HepG2 (cell line): ENCODE measurements around the gene ECPAS. TPM values are rescaled to one million over a fixed set of nuclear protein-coding genes. Genes with fewer than 3 reads are reported as not detected.
"Not testable (repeated sequence)": the region's sequence is repeated elsewhere in the genome, so short reads cannot be mapped to it uniquely, and the experiment has no call there.

Source experiments
- ATAC-seq: fragments of 200-7000 bp; cut with Tn5 transposase; 3 replicates; pipeline ENCODE4 v1.9.1; 2020; ENCODE audit warnings: mild to moderate bottlenecking, moderate library complexity
- BruUV-seq: library from RNA; stranded (reverse); fragments of 400-500 nt; replicated peaks from 2 replicates; lab custom pipeline; 2021; lab: Mats Ljungman, UMichigan
- CTCF ChIA-PET: fragments of 300-600 bp; formaldehyde crosslinking; extraction: SDS; loops from one replicate; lab custom pipeline; 2021; ENCODE audit warnings: low total read pairs, inconsistent platforms, low intra/inter-chr PET ratio; lab: Yijun Ruan, JAX
- POLR2A ChIA-PET: fragments of 350-600 bp; sonication (Branson Sonifier 250); formaldehyde crosslinking; loops from one replicate; lab custom pipeline; 2020; ENCODE audit warnings: antibody characterized with exemption, inconsistent platforms; lab: Yijun Ruan, JAX
- DNase-seq: peaks from one replicate; pipeline ENCODE4 v3.0.0-alpha.2; 2015; ENCODE audit warnings: low spot score
- FAIRE-seq: peaks from 3 replicates; lab custom pipeline; 2011; peaks lifted over from hg19 to GRCh38; lab: Jason Lieb, UNC
- H2AFZ ChIP-seq: one replicate; pipeline ENCODE4 v1.6.1; 2011; ENCODE audit warnings: low read length, inconsistent platforms
- H3K27ac ChIP-seq: fragments of 300-600 bp; 3 replicates; pipeline ENCODE4 v1.8.0; 2011; ENCODE audit warnings: mixed run types, mild to moderate bottlenecking, mixed read lengths, low read length, inconsistent platforms; ENCODE audit not compliant: insufficient read depth; ENCODE audit errors: extremely low read length
- H3K27me3 ChIP-seq, 2 experiments: fragments of 200-600 bp in 1 of 2; 2 replicates in 1 of 2; 3 replicates in 1 of 2; pipeline versions ENCODE4 v1.6.0 to v1.8.0; 2011; ENCODE audit warnings: low read length in 2 of 2, mild to moderate bottlenecking in 2 of 2, moderate library complexity in 2 of 2, inconsistent platforms in 1 of 2; ENCODE audit not compliant: insufficient read depth in 2 of 2, control insufficient read depth in 1 of 2
- H3K36me3 ChIP-seq, 2 experiments: fragments of 200-600 bp in 1 of 2; replicated peaks in 1 of 2; 2 replicates in 1 of 2; 3 replicates in 1 of 2; pipeline versions ENCODE4 v1.5.1 to v1.8.0; 2011; ENCODE audit warnings: low read length in 2 of 2, inconsistent platforms in 1 of 2; ENCODE audit not compliant: insufficient read depth in 2 of 2, control insufficient read depth in 1 of 2
- H3K4me1 ChIP-seq: 2 replicates; pipeline ENCODE4 v1.5.1; 2012; ENCODE audit warnings: low read length, inconsistent platforms; ENCODE audit not compliant: insufficient read depth
- H3K4me2 ChIP-seq: 2 replicates; pipeline ENCODE4 v1.6.0; 2011; ENCODE audit warnings: low read depth, low read length, inconsistent platforms
- H3K4me3 ChIP-seq, 3 experiments: fragments of 200-600 bp in 1 of 3; sonication (generic), shearing (Covaris generic) in 1 of 3; replicated peaks in 1 of 3; 2 replicates each; pipeline ENCODE4 v1.5.1; 2011 to 2016; ENCODE audit warnings: low read length in 3 of 3, inconsistent platforms in 2 of 3, low read depth in 2 of 3, mild to moderate bottlenecking in 2 of 3, control low read depth in 1 of 3, mixed read lengths in 1 of 3; ENCODE audit not compliant: insufficient read depth in 1 of 3
- H3K79me2 ChIP-seq: one replicate; pipeline ENCODE4 v1.6.1; 2011; ENCODE audit warnings: low read length, inconsistent platforms; ENCODE audit not compliant: insufficient read depth
- H3K9ac ChIP-seq: 2 replicates; pipeline ENCODE4 v1.6.0; 2011; ENCODE audit warnings: mild to moderate bottlenecking, low read depth, low read length, inconsistent platforms; ENCODE audit not compliant: insufficient read depth
- H3K9me3 ChIP-seq: 2 replicates; pipeline ENCODE4 v1.5.1; 2012; ENCODE audit warnings: mild to moderate bottlenecking, low read length
- H4K20me1 ChIP-seq: 2 replicates; pipeline ENCODE4 v1.6.0; 2011; ENCODE audit warnings: inconsistent platforms, mild to moderate bottlenecking, low read length, moderate library complexity; ENCODE audit not compliant: insufficient read depth
- DPF2 ChIP-seq: sonication (generic); formaldehyde crosslinking; IDR thresholded peaks from 2 replicates; pipeline ENCODE4 v1.4.0; 2020; ENCODE audit warnings: mild to moderate bottlenecking, low read depth, missing genetic modification reagents, borderline replicate concordance
- RBM22 ChIP-seq: fragments of 200-400 bp; formaldehyde crosslinking; optimal IDR thresholded peaks from 2 replicates; pipeline ENCODE3; 2017; ENCODE audit warnings: mild to moderate bottlenecking, low read length, moderate library complexity
- WGBS: methylation state at CpG from one replicate; pipeline ENCODE4 v1.1.6; 2017; ENCODE audit warnings: low lambda C conversion rate; 5-methylcytosine and 5-hydroxymethylcytosine counted together
- in situ Hi-C: cut with HindIII; loops from 2 replicates; pipeline ENCODE4 v1.10.0; 2017; ENCODE audit warnings: low pct_unique_long_range_greater_than_20kb; ENCODE audit not compliant: extremely low pct_ligation_motif_present
- intact Hi-C: fragments of 100-400 bp; cut with micrococcal nuclease; formaldehyde crosslinking; loops from one replicate; pipeline ENCODE4 v1.10.0; 2022; ENCODE audit not compliant: unreplicated experiment
- polyA plus RNA-seq, 8 experiments: library from polyadenylated mRNA; depleted of rRNA in 3 of 8; stranded (reverse) in 7 of 8; unstranded in 1 of 8; fragments of >200 nt; fragmentation: Illumina TruSeq in 4 of 8; extraction: Trizol in 4 of 8; gene quantifications; 2 replicates each; pipeline versions ENCODE4 v1.2.1 to v1.2.3, GENCODE V29; 2011 to 2016; ENCODE audit warnings: low read depth in 4 of 8, missing spikeins in 1 of 8, mixed read lengths in 1 of 8; ENCODE audit not compliant: insufficient read depth in 1 of 8
- total RNA-seq, 5 experiments: library from RNA; depleted of rRNA; stranded (reverse); fragments of >200 nt; fragmentation: Illumina TruSeq; extraction: Trizol; gene quantifications; 2 replicates each; pipeline ENCODE4 v1.2.3, GENCODE V29; 2016; ENCODE audit warnings: low read depth in 1 of 5

ECPAS gene
- total and polyA plus RNA-seq, 2 of the 13 experiments (the other 11 are each of a cell fraction or from before 2014, with no cell fraction given): 35.3 to 58.0 TPM

- H2AFZ ChIP-seq: no peak overlapping the region
- TF ChIP-seq RBM22 (peak; percentile 43), DPF2 (CRISPR knock-in tag) (no peak)
- FAIRE-seq (no peak), ATAC-seq (no peak), DNase-seq (no peak)
- peaks cover 5 to 22% of the 10 kb centered on the region in 2 experiments for H3K36me3 ChIP-seq
- no TSS peak for BruUV-seq
- CTCF ChIA-PET: no interaction called here
- WGBS: 93% methylated on average over 1 of the region's 1 CpG
- H3K79me2 ChIP-seq: peaks cover 34% of the 10 kb centered on the region
- H3K9me3 ChIP-seq: no peaks in the 10 kb centered on the region
- no peak overlapping the region for H3K27ac ChIP-seq
- H4K20me1 ChIP-seq: no peaks in the 10 kb centered on the region
- H3K4me2 ChIP-seq: no peak overlapping the region
- intact Hi-C loops (no loop called here), in situ Hi-C loops (no loop called here)
- POLR2A ChIA-PET: no interaction called here
- no peaks in the 10 kb centered on the region for H3K4me1 ChIP-seq
- H3K4me3 ChIP-seq: no peak overlapping the region
- H3K27me3 ChIP-seq: no peaks in the 10 kb centered on the region
- H3K9ac ChIP-seq: no peak overlapping the region
Measured at GRCh38 chr9:111449705-111450104, 34.5 kb downstream of the ECPAS start.

- in situ Hi-C loops, H3K4me2 ChIP-seq, H3K4me1 ChIP-seq, POLR2A ChIA-PET, FAIRE-seq, H3K27me3 ChIP-seq, H3K9me3 ChIP-seq, H3K9ac ChIP-seq, ATAC-seq, H3K27ac ChIP-seq, H4K20me1 ChIP-seq, CTCF ChIA-PET, H3K4me3 ChIP-seq, H2AFZ ChIP-seq, BruUV-seq, intact Hi-C loops, H3K79me2 ChIP-seq, DNase-seq: not testable (repeated sequence)
- 95% methylated on average over 1 of the region's 1 CpG for WGBS
- peaks cover 8 to 41% of the 10 kb centered on the region in 2 experiments for H3K36me3 ChIP-seq
Measured at GRCh38 chr9:111445799-111446198, 38.4 kb downstream of the ECPAS start.
